Testis (tissue), 2 donors: Measurements from ENCODE around the gene RASGRF2.

Experiments used
- POLR2A ChIP-seq: fragments of 450-650 bp; IDR thresholded peaks from one replicate; pipeline ENCODE4 v1.6.1; 2017; ENCODE audit warnings: antibody characterized with exemption, mild to moderate bottlenecking, moderate library complexity
- TF ChIP-seq, protein P1 (sequence below), 3 experiments: fragments of 450-650 bp in 2 of 3; fragments of 200-600 bp in 1 of 3; sonication (generic) in 1 of 3; IDR thresholded peaks; one replicate each; pipeline ENCODE4 v1.5.1; 2016 to 2019; ENCODE audit warnings: antibody characterized with exemption in 3 of 3, mild to moderate bottlenecking in 2 of 3, moderate library complexity in 1 of 3

- TF ChIP-seq, protein P1, sequence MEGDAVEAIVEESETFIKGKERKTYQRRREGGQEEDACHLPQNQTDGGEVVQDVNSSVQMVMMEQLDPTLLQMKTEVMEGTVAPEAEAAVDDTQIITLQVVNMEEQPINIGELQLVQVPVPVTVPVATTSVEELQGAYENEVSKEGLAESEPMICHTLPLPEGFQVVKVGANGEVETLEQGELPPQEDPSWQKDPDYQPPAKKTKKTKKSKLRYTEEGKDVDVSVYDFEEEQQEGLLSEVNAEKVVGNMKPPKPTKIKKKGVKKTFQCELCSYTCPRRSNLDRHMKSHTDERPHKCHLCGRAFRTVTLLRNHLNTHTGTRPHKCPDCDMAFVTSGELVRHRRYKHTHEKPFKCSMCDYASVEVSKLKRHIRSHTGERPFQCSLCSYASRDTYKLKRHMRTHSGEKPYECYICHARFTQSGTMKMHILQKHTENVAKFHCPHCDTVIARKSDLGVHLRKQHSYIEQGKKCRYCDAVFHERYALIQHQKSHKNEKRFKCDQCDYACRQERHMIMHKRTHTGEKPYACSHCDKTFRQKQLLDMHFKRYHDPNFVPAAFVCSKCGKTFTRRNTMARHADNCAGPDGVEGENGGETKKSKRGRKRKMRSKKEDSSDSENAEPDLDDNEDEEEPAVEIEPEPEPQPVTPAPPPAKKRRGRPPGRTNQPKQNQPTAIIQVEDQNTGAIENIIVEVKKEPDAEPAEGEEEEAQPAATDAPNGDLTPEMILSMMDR (IDR thresholded peaks at IDR 0.05): no peak
- TF ChIP-seq POLR2A: no peak
Measured at GRCh38 chr5:81010336-81011169, 50.4 kb downstream of the RASGRF2 start.
